ENCODE data around the gene SLC30A10. TPM values are rescaled to one million over a fixed set of nuclear protein-coding genes. Genes with fewer than 3 reads are reported as not detected.

The SLC30A10 gene
- total RNA-seq, 1 donor from 2014 or later = 0.09 TPM

DNA sequence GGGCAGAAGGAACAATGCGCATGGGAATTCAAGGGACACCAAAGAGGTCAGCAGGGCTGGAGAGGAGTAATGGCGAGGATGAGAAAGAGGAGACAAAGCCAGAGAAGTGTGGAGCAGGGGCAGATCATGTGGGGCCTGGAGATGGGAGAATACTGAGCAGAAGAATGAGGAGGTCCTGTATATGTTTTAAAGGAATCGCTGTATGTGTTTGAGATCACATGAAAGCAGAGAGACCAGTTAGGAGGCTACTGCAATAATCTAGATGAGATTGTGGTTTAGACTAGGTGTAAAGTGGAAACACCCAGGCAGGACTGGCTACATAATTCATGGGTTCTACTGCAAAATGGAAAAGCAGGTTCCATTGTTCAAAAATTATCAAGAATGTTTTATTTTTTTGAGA lies 33.3 kb upstream of the SLC30A10 start:
- no peak overlapping the region for H3K4me2 ChIP-seq
- peaks cover 17% of the 10 kb centered on the region for H3K4me1 Mint-ChIP-seq
- H2AFZ ChIP-seq (replicated peaks) = no peak overlapping the region
- H3K9me3 Mint-ChIP-seq = peaks cover 4% of the 10 kb centered on the region
- TF ChIP-seq, protein P1, sequence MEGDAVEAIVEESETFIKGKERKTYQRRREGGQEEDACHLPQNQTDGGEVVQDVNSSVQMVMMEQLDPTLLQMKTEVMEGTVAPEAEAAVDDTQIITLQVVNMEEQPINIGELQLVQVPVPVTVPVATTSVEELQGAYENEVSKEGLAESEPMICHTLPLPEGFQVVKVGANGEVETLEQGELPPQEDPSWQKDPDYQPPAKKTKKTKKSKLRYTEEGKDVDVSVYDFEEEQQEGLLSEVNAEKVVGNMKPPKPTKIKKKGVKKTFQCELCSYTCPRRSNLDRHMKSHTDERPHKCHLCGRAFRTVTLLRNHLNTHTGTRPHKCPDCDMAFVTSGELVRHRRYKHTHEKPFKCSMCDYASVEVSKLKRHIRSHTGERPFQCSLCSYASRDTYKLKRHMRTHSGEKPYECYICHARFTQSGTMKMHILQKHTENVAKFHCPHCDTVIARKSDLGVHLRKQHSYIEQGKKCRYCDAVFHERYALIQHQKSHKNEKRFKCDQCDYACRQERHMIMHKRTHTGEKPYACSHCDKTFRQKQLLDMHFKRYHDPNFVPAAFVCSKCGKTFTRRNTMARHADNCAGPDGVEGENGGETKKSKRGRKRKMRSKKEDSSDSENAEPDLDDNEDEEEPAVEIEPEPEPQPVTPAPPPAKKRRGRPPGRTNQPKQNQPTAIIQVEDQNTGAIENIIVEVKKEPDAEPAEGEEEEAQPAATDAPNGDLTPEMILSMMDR (IDR thresholded peaks at IDR 0.05) = no peak
- TF ChIP-seq EZH2 (IDR thresholded peaks at IDR 0.05) (no peak), EZH2phosphoT487 (IDR thresholded peaks at IDR 0.05) (no peak)
- peaks cover 8% of the 10 kb centered on the region for H3F3A ChIP-seq (ENCODE audit: low read depth)
- H3K9ac ChIP-seq = no peak overlapping the region
- no peak overlapping the region for H3K27ac Mint-ChIP-seq
- no peak overlapping the region for H3K4me3 ChIP-seq
- no peak for DNase-seq (ENCODE audit: low spot score)
- no peaks in the 10 kb centered on the region for H3K9me3 ChIP-seq (ENCODE audit: low read depth)
- no peaks in the 10 kb centered on the region for H4K20me1 ChIP-seq (ENCODE audit: low read depth)
- H3K79me2 ChIP-seq (ENCODE audit: low read depth) = no peaks in the 10 kb centered on the region
- H3K27me3 Mint-ChIP-seq (ENCODE audit: insufficient read depth, low read depth) = peaks cover 3% of the 10 kb centered on the region
- H3K27ac ChIP-seq = no peak overlapping the region
- H3K4me3 Mint-ChIP-seq = no peak overlapping the region
- no peaks in the 10 kb centered on the region for H3K36me3 Mint-ChIP-seq
- H3K4me1 ChIP-seq = peaks cover 4% of the 10 kb centered on the region
- H3K36me3 ChIP-seq = no peaks in the 10 kb centered on the region
- no peaks in the 10 kb centered on the region for H3K27me3 ChIP-seq

DNA sequence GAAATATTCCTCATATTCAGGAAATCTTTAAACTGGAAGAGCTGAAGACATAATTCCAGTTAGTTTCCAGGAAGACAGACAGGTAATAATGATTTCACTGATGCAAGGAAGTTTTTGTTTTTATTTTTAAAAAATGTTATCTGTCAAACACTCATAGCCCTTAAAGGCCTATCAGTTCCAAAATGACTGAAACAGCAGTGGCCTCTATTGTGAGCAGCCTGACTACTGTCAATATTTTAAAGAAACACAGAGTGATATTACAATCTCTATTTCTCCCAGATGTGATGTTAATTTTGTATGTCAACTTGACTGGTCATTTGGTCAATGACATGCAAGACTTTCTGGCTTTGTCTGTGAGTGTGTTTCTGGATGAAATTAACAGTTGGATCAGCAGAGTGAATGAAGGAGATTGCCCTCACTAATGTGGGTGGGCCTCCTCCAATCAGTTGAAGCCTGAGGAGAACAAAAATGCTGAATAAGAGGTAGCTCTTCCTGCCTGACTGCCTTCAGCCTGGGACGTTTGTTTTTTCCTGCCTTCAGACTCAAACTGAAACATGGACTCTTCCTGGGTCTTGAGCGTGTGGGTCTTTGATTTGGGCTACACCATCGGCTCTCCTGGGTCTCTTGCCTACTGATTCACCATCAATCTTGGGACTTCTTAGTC lies 31.3 kb upstream of the SLC30A10 start:
- H2AFZ ChIP-seq (replicated peaks) = no peak overlapping the region
- no peak overlapping the region for H3K4me2 ChIP-seq
- H3K9ac ChIP-seq = no peak overlapping the region
- H3K4me1 Mint-ChIP-seq = peaks cover 7% of the 10 kb centered on the region
- no peaks in the 10 kb centered on the region for H3K4me1 ChIP-seq
- H3K27me3 ChIP-seq = no peaks in the 10 kb centered on the region
- H3K4me3 Mint-ChIP-seq = no peak overlapping the region
- peaks cover 4% of the 10 kb centered on the region for H3K9me3 Mint-ChIP-seq
- H3F3A ChIP-seq (ENCODE audit: low read depth) = peaks cover 8% of the 10 kb centered on the region
- no peak overlapping the region for H3K27ac ChIP-seq
- no peak for DNase-seq (ENCODE audit: low spot score)
- H3K9me3 ChIP-seq (ENCODE audit: low read depth) = no peaks in the 10 kb centered on the region
- H4K20me1 ChIP-seq (ENCODE audit: low read depth) = no peaks in the 10 kb centered on the region
- no peak overlapping the region for H3K4me3 ChIP-seq
- no peaks in the 10 kb centered on the region for H3K36me3 Mint-ChIP-seq
- H3K27me3 Mint-ChIP-seq (ENCODE audit: insufficient read depth, low read depth) = peaks cover 3% of the 10 kb centered on the region
- H3K36me3 ChIP-seq = no peaks in the 10 kb centered on the region
- no peak overlapping the region for H3K27ac Mint-ChIP-seq
- H3K79me2 ChIP-seq (ENCODE audit: low read depth) = no peaks in the 10 kb centered on the region
- TF ChIP-seq, protein P1 (IDR thresholded peaks at IDR 0.05) = no peak
- no peak for TF ChIP-seq EZH2 (IDR thresholded peaks at IDR 0.05)

DNA sequence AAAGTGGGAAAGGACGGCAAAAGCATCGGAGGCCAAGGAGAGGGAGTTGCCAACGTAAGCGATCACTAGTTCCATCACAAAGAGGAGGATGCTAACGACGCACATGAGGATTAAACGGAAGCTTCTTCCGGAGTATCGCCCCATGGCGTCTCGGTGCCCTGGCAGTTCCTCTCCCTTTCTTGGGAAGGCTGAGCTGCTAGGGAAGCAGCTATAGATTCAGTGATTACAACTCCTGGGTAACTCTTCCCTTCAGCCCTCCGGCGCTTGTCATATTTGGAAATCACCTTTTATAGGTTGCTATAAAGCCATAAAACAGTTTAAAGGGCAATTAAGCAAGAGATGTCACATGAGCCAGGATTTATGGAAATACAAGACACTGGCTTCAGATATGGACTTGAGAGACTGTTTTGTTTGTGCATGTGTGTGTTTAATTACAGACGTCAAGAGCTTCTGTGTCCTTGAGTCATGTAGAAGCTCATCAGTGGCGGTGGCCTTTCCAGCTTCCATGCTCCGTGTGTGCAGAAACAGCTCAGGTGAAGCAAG lies 30.6 kb upstream of the SLC30A10 start:
- no peak overlapping the region for H3K4me3 Mint-ChIP-seq

More for the DNA sequence above, 30.6 kb upstream of the SLC30A10 start:
- H3F3A ChIP-seq (ENCODE audit: low read depth) = peaks cover 8% of the 10 kb centered on the region
- H3K36me3 ChIP-seq = no peaks in the 10 kb centered on the region
- no peaks in the 10 kb centered on the region for H4K20me1 ChIP-seq (ENCODE audit: low read depth)
- H3K9me3 ChIP-seq (ENCODE audit: low read depth) = no peaks in the 10 kb centered on the region
- Mint-ChIP-seq H3K4me1 (peaks cover 2% of the 10 kb centered on the region), H3K9me3 (peaks cover 4% of the 10 kb centered on the region), H3K36me3 (no peaks in the 10 kb centered on the region), H3K27me3 (ENCODE audit: insufficient read depth, low read depth) (peaks cover 2% of the 10 kb centered on the region), H3K27ac (no peak overlapping the region)
- H3K4me1 ChIP-seq = no peaks in the 10 kb centered on the region
- H3K4me3 ChIP-seq = no peak overlapping the region
- H3K27ac ChIP-seq = no peak overlapping the region
- no peak overlapping the region for H3K4me2 ChIP-seq
- no peak overlapping the region for H2AFZ ChIP-seq (replicated peaks)
- no peak for DNase-seq (ENCODE audit: low spot score)
- no peaks in the 10 kb centered on the region for H3K79me2 ChIP-seq (ENCODE audit: low read depth)
- no peak overlapping the region for H3K9ac ChIP-seq
- TF ChIP-seq, protein P1 (IDR thresholded peaks at IDR 0.05) = no peak
- no peak for TF ChIP-seq EZH2phosphoT487 (IDR thresholded peaks at IDR 0.05)
- TF ChIP-seq EZH2 (IDR thresholded peaks at IDR 0.05) = no peak
- H3K27me3 ChIP-seq = no peaks in the 10 kb centered on the region
